SU-DHL-6 (cell line): ENCODE measurements around the gene PNMT.
A peak's percentile ranks its signal among the peaks of the same experiment; 100 is the strongest.

Experiments used
- H2AFZ ChIP-seq: fragments of 200-600 bp; sonication (generic); 2 replicates; pipeline ENCODE4 v1.6.1; 2014; ENCODE audit warnings: low read depth, mild to moderate bottlenecking, moderate library complexity, mixed read lengths, antibody characterized with exemption, low read length; ENCODE audit not compliant: severe bottlenecking
- H3F3A ChIP-seq: fragments of 200-600 bp; shearing (Covaris generic); 2 replicates; pipeline ENCODE4 v1.6.0; 2016; ENCODE audit warnings: antibody characterized with exemption, mild to moderate bottlenecking; ENCODE audit not compliant: insufficient read depth
- H3K27ac ChIP-seq: fragments of 200-600 bp; sonication (generic); 2 replicates; pipeline ENCODE4 v1.5.1; 2016; ENCODE audit warnings: low read depth, mild to moderate bottlenecking, low read length, moderate library complexity, mixed read lengths
- H3K27me3 ChIP-seq: fragments of 200-600 bp; sonication (generic), shearing (Covaris generic); 2 replicates; pipeline ENCODE4 v1.6.0; 2014; ENCODE audit warnings: mild to moderate bottlenecking, low read length
- H3K36me3 ChIP-seq: fragments of 200-600 bp; sonication (generic); 2 replicates; pipeline ENCODE4 v1.6.1; 2014; ENCODE audit warnings: mild to moderate bottlenecking, low read length, mixed read lengths
- H3K4me2 ChIP-seq: fragments of 300-600, 200-600 bp; shearing (Covaris generic), sonication (generic); 2 replicates; pipeline ENCODE4 v1.6.0; 2014; ENCODE audit warnings: low read length, low read depth, mild to moderate bottlenecking; ENCODE audit not compliant: poor library complexity, severe bottlenecking
- H3K4me3 ChIP-seq: fragments of 200-600 bp; sonication (generic); 2 replicates; pipeline ENCODE4 v1.5.1; 2014; ENCODE audit warnings: antibody characterized with exemption, low read length, mild to moderate bottlenecking, mixed read lengths; ENCODE audit not compliant: insufficient read depth, poor library complexity, severe bottlenecking
- H3K79me2 ChIP-seq: fragments of 200-600 bp; sonication (generic); 2 replicates; pipeline ENCODE4 v1.6.1; 2014; ENCODE audit warnings: mild to moderate bottlenecking, low read length, moderate library complexity; ENCODE audit not compliant: insufficient read depth
- H3K9ac ChIP-seq: fragments of 200-600 bp; sonication (generic); 2 replicates; pipeline ENCODE4 v1.7.0; 2014; ENCODE audit warnings: mild to moderate bottlenecking, low read length
- H3K9me2 ChIP-seq: fragments of 200-600 bp; sonication (generic); replicated peaks from 2 replicates; pipeline ENCODE4 v1.6.1; 2014; ENCODE audit warnings: low read length; ENCODE audit not compliant: insufficient read depth
- H3K9me3 ChIP-seq: fragments of 200-600 bp; sonication (generic); 2 replicates; pipeline ENCODE4 v1.6.1; 2014; ENCODE audit warnings: low read length, mixed read lengths; ENCODE audit not compliant: insufficient read depth
- H4K20me1 ChIP-seq: fragments of 200-600 bp; sonication (generic); 2 replicates; pipeline ENCODE4 v1.6.1; 2014; ENCODE audit warnings: low read depth, mild to moderate bottlenecking, antibody characterized with exemption, low read length, moderate library complexity, mixed read lengths
- EZH2phosphoT487 ChIP-seq: fragments of 200-600 bp; sonication (generic), shearing (Covaris generic); conservative IDR thresholded peaks from 2 replicates; pipeline ENCODE4 v1.6.1; 2018; ENCODE audit warnings: mild to moderate bottlenecking, antibody characterized with exemption, low read length, moderate library complexity, mixed read lengths
- TF ChIP-seq, protein P1 (sequence below): fragments of 200-600 bp; sonication (generic); IDR thresholded peaks from one replicate; pipeline ENCODE4 v1.5.1; 2017; ENCODE audit warnings: antibody characterized with exemption, mild to moderate bottlenecking, low read length, moderate library complexity; ENCODE audit not compliant: insufficient read depth, poor library complexity, severe bottlenecking

Gene PNMT

DNA sequence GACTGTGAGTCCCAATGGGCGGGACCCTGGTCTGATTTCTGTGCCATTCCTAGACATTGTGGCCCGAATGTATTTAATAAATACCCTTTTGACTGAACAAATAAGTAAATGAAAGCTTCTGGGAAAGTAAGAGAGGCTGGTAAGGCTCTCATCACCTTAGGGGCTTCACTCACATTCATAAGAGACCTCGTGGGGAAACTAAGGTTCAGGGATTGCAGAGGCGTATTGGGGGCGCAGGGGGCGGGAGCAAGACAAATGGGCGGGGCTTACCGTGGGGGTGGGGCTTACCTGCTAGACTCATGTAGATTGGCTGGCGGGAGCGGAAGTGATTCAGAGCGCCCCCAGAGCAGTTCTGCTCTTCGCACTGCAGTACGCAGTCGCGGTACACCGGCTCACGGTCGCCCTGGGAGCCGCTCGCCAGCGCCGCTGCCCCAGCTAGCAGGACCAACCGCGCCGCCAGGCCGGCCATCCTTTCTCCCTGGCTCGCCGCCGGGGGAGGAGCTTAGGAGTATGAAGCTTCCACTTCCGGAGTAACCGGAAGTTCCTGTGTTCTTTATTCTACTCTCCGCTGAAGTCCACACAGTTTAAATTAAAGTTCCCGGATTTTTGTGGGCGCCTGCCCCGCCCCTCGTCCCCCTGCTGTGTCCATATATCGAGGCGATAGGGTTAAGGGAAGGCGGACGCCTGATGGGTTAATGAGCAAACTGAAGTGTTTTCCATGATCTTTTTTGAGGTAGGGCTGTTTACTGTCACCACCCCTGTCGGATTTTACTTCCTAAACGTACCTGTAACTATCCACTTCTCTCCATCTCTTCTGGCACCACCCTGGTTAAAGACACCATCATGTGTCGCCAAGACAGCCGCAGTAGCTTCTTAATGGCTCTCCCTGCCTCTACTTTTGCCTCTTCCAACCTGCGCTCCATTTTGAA lies 19.6 kb downstream of the PNMT start, which contains the start of gene PGAP3:
TSS of gene PGAP3 (minus strand) at position 512 of the 929 bp plus-strand sequence. CDS start at position 469, 43 bp downstream.
- Histone ChIP-seq H3K9me2 (no peaks in the 10 kb centered on the region), H3K27ac (peak within 1 kb of the TSS; percentile 90), H4K20me1 (no peaks in the 10 kb centered on the region), H3K4me3 (peak within 1 kb of the TSS; percentile 76), H3K79me2 (no peaks in the 10 kb centered on the region), H3F3A (peaks cover 11% of the 10 kb centered on the region; the same call in 1 of the 2 replicates), H3K27me3 (no peaks in the 10 kb centered on the region), H3K9ac (peak within 1 kb of the TSS; percentile 65), H3K4me2 (peak within 1 kb of the TSS; percentile 95), H2AFZ (peak within 1 kb of the TSS; percentile 77), H3K9me3 (no peaks in the 10 kb centered on the region), H3K36me3 (no peaks in the 10 kb centered on the region)
- TF ChIP-seq, protein P1, sequence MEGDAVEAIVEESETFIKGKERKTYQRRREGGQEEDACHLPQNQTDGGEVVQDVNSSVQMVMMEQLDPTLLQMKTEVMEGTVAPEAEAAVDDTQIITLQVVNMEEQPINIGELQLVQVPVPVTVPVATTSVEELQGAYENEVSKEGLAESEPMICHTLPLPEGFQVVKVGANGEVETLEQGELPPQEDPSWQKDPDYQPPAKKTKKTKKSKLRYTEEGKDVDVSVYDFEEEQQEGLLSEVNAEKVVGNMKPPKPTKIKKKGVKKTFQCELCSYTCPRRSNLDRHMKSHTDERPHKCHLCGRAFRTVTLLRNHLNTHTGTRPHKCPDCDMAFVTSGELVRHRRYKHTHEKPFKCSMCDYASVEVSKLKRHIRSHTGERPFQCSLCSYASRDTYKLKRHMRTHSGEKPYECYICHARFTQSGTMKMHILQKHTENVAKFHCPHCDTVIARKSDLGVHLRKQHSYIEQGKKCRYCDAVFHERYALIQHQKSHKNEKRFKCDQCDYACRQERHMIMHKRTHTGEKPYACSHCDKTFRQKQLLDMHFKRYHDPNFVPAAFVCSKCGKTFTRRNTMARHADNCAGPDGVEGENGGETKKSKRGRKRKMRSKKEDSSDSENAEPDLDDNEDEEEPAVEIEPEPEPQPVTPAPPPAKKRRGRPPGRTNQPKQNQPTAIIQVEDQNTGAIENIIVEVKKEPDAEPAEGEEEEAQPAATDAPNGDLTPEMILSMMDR, result no peak
- TF ChIP-seq EZH2phosphoT487, result no peak

- no peaks in the 10 kb centered on the region for H3K9me3 ChIP-seq
- H3K79me2 ChIP-seq, result no peaks in the 10 kb centered on the region
- H3F3A ChIP-seq, result peaks cover 11% of the 10 kb centered on the region; the same call in 1 of the 2 replicates
- no peaks in the 10 kb centered on the region for H3K27me3 ChIP-seq
- no peaks in the 10 kb centered on the region for H4K20me1 ChIP-seq
- peak overlapping the region; percentile 95 for H3K4me2 ChIP-seq
- H3K9ac ChIP-seq, result peak overlapping the region; percentile 65
- peak overlapping the region; percentile 77 for H2AFZ ChIP-seq
- TF ChIP-seq, protein P1, result no peak
- TF ChIP-seq EZH2phosphoT487, result no peak
- H3K36me3 ChIP-seq, result no peaks in the 10 kb centered on the region
- peak overlapping the region; percentile 90 for H3K27ac ChIP-seq
- no peaks in the 10 kb centered on the region for H3K9me2 ChIP-seq
- H3K4me3 ChIP-seq, result peak overlapping the region; percentile 76
Observed at GRCh38 chr17:39688475-39688835, 20.2 kb downstream of the PNMT start.

- no peaks in the 10 kb centered on the region for H3K9me2 ChIP-seq
- no peaks in the 10 kb centered on the region for H3K36me3 ChIP-seq
- peaks cover 11% of the 10 kb centered on the region; the same call in 1 of the 2 replicates for H3F3A ChIP-seq
- no peaks in the 10 kb centered on the region for H3K27me3 ChIP-seq
- H3K4me3 ChIP-seq, result peak overlapping the region; percentile 76
- peak overlapping the region; percentile 95 for H3K4me2 ChIP-seq
- no peaks in the 10 kb centered on the region for H3K79me2 ChIP-seq
- H3K27ac ChIP-seq, result no peak overlapping the region
- H4K20me1 ChIP-seq, result no peaks in the 10 kb centered on the region
- H2AFZ ChIP-seq, result peak overlapping the region; percentile 77
- no peak for TF ChIP-seq EZH2phosphoT487
- TF ChIP-seq, protein P1, result no peak
- no peaks in the 10 kb centered on the region for H3K9me3 ChIP-seq
- peak overlapping the region; percentile 65 for H3K9ac ChIP-seq
Observed at GRCh38 chr17:39688945-39689344, 20.7 kb downstream of the PNMT start.
